Hepatocyte (in vitro differentiated cells): ENCODE results near the gene TPSAB1.

Experiments used
- CTCF ChIP-seq: fragments of 200-600 bp; sonication (generic); IDR thresholded peaks from 2 replicates; pipeline ENCODE4 v1.5.1; 2016; ENCODE audit warnings: antibody characterized with exemption, mild to moderate bottlenecking; ENCODE audit not compliant: poor library complexity
- EZH2 ChIP-seq: fragments of 200-600 bp; sonication (generic); IDR thresholded peaks from 2 replicates; pipeline ENCODE4 v1.6.1; 2016; ENCODE audit warnings: antibody characterized with exemption, mild to moderate bottlenecking, borderline replicate concordance

- TF ChIP-seq CTCF (no peak), EZH2 (no peak)
Measured at GRCh38 chr16:1201444-1201843, 39.1 kb upstream of the TPSAB1 start.
